Testis (tissue), 2 donors: ENCODE measurements around the gene SCGB3A1.

ENCODE experiments used
- POLR2A ChIP-seq: fragments of 450-650 bp; IDR thresholded peaks from one replicate; pipeline ENCODE4 v1.6.1; 2017; ENCODE audit warnings: antibody characterized with exemption, mild to moderate bottlenecking, moderate library complexity
- TF ChIP-seq, protein P1 (sequence below), 3 experiments: fragments of 450-650 bp in 2 of 3; fragments of 200-600 bp in 1 of 3; sonication (generic) in 1 of 3; IDR thresholded peaks; one replicate each; pipeline ENCODE4 v1.5.1; 2016 to 2019; ENCODE audit warnings: antibody characterized with exemption in 3 of 3, mild to moderate bottlenecking in 2 of 3, moderate library complexity in 1 of 3

GRCh38 chr5:180636016-180636402, 44.7 kb upstream of the SCGB3A1 start:
- TF ChIP-seq, protein P1, sequence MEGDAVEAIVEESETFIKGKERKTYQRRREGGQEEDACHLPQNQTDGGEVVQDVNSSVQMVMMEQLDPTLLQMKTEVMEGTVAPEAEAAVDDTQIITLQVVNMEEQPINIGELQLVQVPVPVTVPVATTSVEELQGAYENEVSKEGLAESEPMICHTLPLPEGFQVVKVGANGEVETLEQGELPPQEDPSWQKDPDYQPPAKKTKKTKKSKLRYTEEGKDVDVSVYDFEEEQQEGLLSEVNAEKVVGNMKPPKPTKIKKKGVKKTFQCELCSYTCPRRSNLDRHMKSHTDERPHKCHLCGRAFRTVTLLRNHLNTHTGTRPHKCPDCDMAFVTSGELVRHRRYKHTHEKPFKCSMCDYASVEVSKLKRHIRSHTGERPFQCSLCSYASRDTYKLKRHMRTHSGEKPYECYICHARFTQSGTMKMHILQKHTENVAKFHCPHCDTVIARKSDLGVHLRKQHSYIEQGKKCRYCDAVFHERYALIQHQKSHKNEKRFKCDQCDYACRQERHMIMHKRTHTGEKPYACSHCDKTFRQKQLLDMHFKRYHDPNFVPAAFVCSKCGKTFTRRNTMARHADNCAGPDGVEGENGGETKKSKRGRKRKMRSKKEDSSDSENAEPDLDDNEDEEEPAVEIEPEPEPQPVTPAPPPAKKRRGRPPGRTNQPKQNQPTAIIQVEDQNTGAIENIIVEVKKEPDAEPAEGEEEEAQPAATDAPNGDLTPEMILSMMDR (IDR thresholded peaks at IDR 0.05), result no peak
- TF ChIP-seq POLR2A, result no peak
